ENCODE results near the gene GALNT11. TPM values are rescaled to one million over a fixed set of nuclear protein-coding genes. Genes with fewer than 3 reads are reported as not detected.

The GALNT11 gene
- total and polyA plus RNA-seq, 11 donors, result 10.6 to 28.8 (median 22.0) TPM

DNA sequence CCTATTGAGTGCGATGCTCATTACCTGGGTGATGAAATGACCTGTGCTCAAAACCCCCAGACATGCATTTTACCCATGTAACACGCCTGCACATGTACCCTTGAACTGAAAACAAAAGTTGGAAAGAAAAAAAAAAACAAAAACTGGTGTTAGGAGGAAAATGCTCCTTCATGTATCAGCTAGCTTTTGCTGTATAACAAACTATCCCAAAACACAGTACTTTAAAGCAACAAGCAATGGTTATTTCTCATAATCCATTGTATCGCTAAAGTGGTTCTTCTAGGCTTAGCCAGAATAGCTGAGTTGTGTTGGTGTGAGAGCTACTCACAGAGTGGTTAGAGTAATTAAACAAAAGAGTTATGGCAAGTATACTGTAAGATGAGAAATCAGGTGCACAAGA, 12.2 kb upstream of the GALNT11 start:
- H3K27me3 ChIP-seq, result no peaks in the 10 kb centered on the region
- H3K4me1 ChIP-seq, result no peaks in the 10 kb centered on the region
- intact Hi-C loops (cut with DNase I), result no loop called here
- H3K4me3 ChIP-seq, result no peak overlapping the region
- peaks cover 0 to 5% (median 0%) of the 10 kb centered on the region in 12 donors for H3K9me3 ChIP-seq
- H3K36me3 ChIP-seq, result no peaks in the 10 kb centered on the region
- TF ChIP-seq, protein P1, sequence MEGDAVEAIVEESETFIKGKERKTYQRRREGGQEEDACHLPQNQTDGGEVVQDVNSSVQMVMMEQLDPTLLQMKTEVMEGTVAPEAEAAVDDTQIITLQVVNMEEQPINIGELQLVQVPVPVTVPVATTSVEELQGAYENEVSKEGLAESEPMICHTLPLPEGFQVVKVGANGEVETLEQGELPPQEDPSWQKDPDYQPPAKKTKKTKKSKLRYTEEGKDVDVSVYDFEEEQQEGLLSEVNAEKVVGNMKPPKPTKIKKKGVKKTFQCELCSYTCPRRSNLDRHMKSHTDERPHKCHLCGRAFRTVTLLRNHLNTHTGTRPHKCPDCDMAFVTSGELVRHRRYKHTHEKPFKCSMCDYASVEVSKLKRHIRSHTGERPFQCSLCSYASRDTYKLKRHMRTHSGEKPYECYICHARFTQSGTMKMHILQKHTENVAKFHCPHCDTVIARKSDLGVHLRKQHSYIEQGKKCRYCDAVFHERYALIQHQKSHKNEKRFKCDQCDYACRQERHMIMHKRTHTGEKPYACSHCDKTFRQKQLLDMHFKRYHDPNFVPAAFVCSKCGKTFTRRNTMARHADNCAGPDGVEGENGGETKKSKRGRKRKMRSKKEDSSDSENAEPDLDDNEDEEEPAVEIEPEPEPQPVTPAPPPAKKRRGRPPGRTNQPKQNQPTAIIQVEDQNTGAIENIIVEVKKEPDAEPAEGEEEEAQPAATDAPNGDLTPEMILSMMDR (IDR thresholded peaks at IDR 0.05), result no peak
- no peak for TF ChIP-seq POLR2A (IDR thresholded peaks at IDR 0.05)
- DNase-seq (no peak), ATAC-seq (no peak)
- 90 to 97% (median 94%) methylated on average over 3 of the region's 3 CpGs for WGBS, 4 donors
- no peak overlapping the region for H3K27ac ChIP-seq

DNA sequence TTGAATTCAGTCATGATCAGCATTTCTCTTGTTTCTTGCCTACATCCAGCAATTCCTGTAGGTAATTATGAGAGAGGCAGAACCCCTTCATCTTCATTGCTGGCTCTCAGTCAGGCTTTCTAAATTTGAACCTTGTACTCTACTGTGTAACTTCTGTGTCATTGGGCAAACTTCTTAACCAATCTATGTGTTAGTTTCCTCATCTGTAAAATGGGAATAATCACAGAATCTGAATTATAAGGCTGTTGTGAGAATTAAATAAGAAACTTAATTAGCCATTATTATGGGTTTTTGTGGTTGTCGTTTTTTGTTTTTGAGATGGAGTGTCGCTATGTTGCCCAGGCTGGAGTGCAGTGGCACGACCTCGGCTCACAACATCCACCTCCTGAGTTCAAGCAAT, 11.5 kb upstream of the GALNT11 start:
- Histone ChIP-seq H3K27me3 (no peaks in the 10 kb centered on the region), H3K4me3 (no peak overlapping the region), H3K36me3 (no peaks in the 10 kb centered on the region), H3K9me3 (peaks cover 0 to 5% (median 0%) of the 10 kb centered on the region in 12 donors), H3K27ac (no peak overlapping the region), H3K4me1 (no peaks in the 10 kb centered on the region)
- DNase-seq (no peak), ATAC-seq (no peak)
- intact Hi-C loops (cut with DNase I), result no loop called here
- 92 to 97% (median 95%) methylated on average over 4 of the region's 4 CpGs for WGBS, 4 donors
- no peak for TF ChIP-seq POLR2A (IDR thresholded peaks at IDR 0.05)
- TF ChIP-seq, protein P1 (IDR thresholded peaks at IDR 0.05), result no peak

DNA sequence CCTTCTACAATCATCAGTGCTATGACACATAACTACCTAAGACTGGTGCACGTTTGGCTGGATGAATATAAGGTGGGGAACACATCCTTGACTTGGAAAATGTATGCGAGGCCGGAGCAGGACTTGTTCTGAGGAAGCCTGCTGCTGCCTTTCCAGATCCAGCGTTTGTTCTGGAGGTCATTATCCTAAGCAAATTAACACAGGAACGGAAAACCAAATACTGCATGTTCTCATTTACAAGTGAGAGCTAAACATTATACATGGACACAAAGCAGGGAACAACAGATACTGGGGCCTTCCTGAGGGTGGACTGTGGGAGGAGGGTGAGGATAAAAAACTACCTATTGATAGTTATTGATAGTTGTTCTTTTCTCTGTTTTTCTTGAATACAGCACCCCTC, 10.8 kb upstream of the GALNT11 start:
- H3K27ac ChIP-seq, result no peak overlapping the region
- no peaks in the 10 kb centered on the region for H3K4me1 ChIP-seq
- TF ChIP-seq POLR2A (IDR thresholded peaks at IDR 0.05), result no peak
- TF ChIP-seq, protein P1 (IDR thresholded peaks at IDR 0.05), result no peak
- peaks cover 0 to 5% (median 0%) of the 10 kb centered on the region in 12 donors for H3K9me3 ChIP-seq
- no peak overlapping the region for H3K4me3 ChIP-seq
- no peak for DNase-seq
- 73 to 82% (median 76%) methylated on average over 5 of the region's 5 CpGs for WGBS, 4 donors
- no peaks in the 10 kb centered on the region for H3K27me3 ChIP-seq
- intact Hi-C loops (cut with DNase I), result no loop called here
- ATAC-seq, result no peak
- no peaks in the 10 kb centered on the region for H3K36me3 ChIP-seq

DNA sequence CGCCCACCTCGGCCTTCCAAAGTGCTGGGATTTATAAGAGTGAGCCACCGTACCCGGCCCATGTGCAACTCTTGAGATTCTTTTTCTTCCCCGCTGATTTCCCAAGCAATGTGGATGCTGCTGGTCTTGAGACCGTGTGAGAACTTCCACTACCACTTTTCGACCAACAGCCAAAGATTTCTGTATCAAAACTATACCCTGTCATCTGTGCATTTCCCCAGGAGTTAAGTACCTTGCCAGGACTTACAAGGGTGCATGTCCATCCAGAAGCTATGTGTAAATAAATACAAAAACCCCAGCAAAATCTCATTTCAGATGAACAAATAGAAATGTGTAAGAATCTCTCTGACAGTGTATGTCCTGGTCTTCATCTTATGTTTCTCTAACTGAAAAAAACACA, 9.9 kb upstream of the GALNT11 start:
- TF ChIP-seq, protein P1 (IDR thresholded peaks at IDR 0.05), result no peak
- no peak for TF ChIP-seq POLR2A (IDR thresholded peaks at IDR 0.05)
- intact Hi-C loops (cut with DNase I), result no loop called here
- ATAC-seq (no peak), DNase-seq (no peak)
- Histone ChIP-seq H3K4me3 (no peak overlapping the region), H3K9me3 (peaks cover 0 to 5% (median 0%) of the 10 kb centered on the region in 12 donors), H3K27me3 (no peaks in the 10 kb centered on the region), H3K36me3 (no peaks in the 10 kb centered on the region), H3K27ac (no peak overlapping the region), H3K4me1 (no peaks in the 10 kb centered on the region)
- WGBS, 4 donors, result 89 to 92% (median 91%) methylated on average over 7 of the region's 7 CpGs

Measured in heart left ventricle (tissue), 16 donors.